Measurements from ENCODE around the gene PIGZ. TPM values are rescaled to one million over a fixed set of nuclear protein-coding genes. Genes with fewer than 3 reads are reported as not detected.

The PIGZ gene
- total RNA-seq, 4 donors from 2014 or later = 0.29 to 21.5 (median 2.3) TPM

GRCh38 chr3:196931828-196932587, 36.6 kb downstream of the PIGZ start:
- intact Hi-C loops (cut with DNase I; ENCODE audit: low total_unique reads) = no loop called here
- no peak for DNase-seq
- Histone ChIP-seq H3K9me3 (no peaks in the 10 kb centered on the region), H3K4me1 (no peaks in the 10 kb centered on the region), H3K36me3 (no peaks in the 10 kb centered on the region), H3K4me3 (no peak overlapping the region), H3K27ac (no peak overlapping the region), H3K27me3 (no peaks in the 10 kb centered on the region)
- TF ChIP-seq CTCF (IDR thresholded peaks at IDR 0.05) = no peak
- no peak for TF ChIP-seq POLR2A (IDR thresholded peaks at IDR 0.05)

- H3K36me3 ChIP-seq = no peaks in the 10 kb centered on the region
Observed at GRCh38 chr3:196931157-196931556, 37.5 kb downstream of the PIGZ start.

GRCh38 chr3:196927571-196928453, 40.8 kb downstream of the PIGZ start:
- DNase-seq = no peak
- intact Hi-C loops (cut with DNase I; ENCODE audit: low total_unique reads) = no loop called here
- Histone ChIP-seq H3K27me3 (no peaks in the 10 kb centered on the region), H3K9me3 (no peaks in the 10 kb centered on the region), H3K4me3 (no peak overlapping the region), H3K27ac (no peak overlapping the region), H3K4me1 (no peaks in the 10 kb centered on the region), H3K36me3 (no peaks in the 10 kb centered on the region)
- TF ChIP-seq POLR2A (IDR thresholded peaks at IDR 0.05) (no peak), CTCF (IDR thresholded peaks at IDR 0.05) (no peak)

More at GRCh38 chr3:196931157-196931556, 37.5 kb downstream of the PIGZ start:
- H3K27ac ChIP-seq = no peak overlapping the region
- no peak overlapping the region for H3K4me3 ChIP-seq
- no peak for DNase-seq
- H3K4me1 ChIP-seq = no peaks in the 10 kb centered on the region
- TF ChIP-seq CTCF (IDR thresholded peaks at IDR 0.05) = no peak
- no peak for TF ChIP-seq POLR2A (IDR thresholded peaks at IDR 0.05)
- H3K9me3 ChIP-seq = no peaks in the 10 kb centered on the region
- H3K27me3 ChIP-seq = no peaks in the 10 kb centered on the region
- intact Hi-C loops (cut with DNase I; ENCODE audit: low total_unique reads) = no loop called here

- no peaks in the 10 kb centered on the region for H3K27me3 ChIP-seq
- H3K4me3 ChIP-seq = no peak overlapping the region
- DNase-seq = no peak
- no peaks in the 10 kb centered on the region for H3K4me1 ChIP-seq
- intact Hi-C loops (cut with DNase I; ENCODE audit: low total_unique reads) = no loop called here
- H3K36me3 ChIP-seq = no peaks in the 10 kb centered on the region
- TF ChIP-seq CTCF (IDR thresholded peaks at IDR 0.05) (no peak), POLR2A (IDR thresholded peaks at IDR 0.05) (no peak)
- H3K27ac ChIP-seq = no peak overlapping the region
- H3K9me3 ChIP-seq = no peaks in the 10 kb centered on the region
Observed at GRCh38 chr3:196920733-196921132, 47.9 kb downstream of the PIGZ start.

- H3K36me3 ChIP-seq = no peaks in the 10 kb centered on the region
- no peaks in the 10 kb centered on the region for H3K27me3 ChIP-seq
- H3K9me3 ChIP-seq = no peaks in the 10 kb centered on the region
- TF ChIP-seq CTCF (IDR thresholded peaks at IDR 0.05) (no peak), POLR2A (IDR thresholded peaks at IDR 0.05) (no peak)
- DNase-seq = no peak
- intact Hi-C loops (cut with DNase I; ENCODE audit: low total_unique reads) = no loop called here
- no peaks in the 10 kb centered on the region for H3K4me1 ChIP-seq
- no peak overlapping the region for H3K4me3 ChIP-seq
- H3K27ac ChIP-seq = no peak overlapping the region
Observed at GRCh38 chr3:196918968-196919367, 49.7 kb downstream of the PIGZ start.

Measured in uterus (tissue), 4 donors.